HG03354 (cell line): ENCODE measurements around the gene LCE3B.
A peak's percentile ranks its signal among the peaks of the same experiment; 100 is the strongest.
"Not testable (repeated sequence)": the region's sequence is repeated elsewhere in the genome, so short reads cannot be mapped to it uniquely, and the experiment has no call there.

Experiments used
- ATAC-seq: cut with Tn5 transposase; IDR thresholded peaks from one replicate; pipeline ENCODE4 v1.9.1; 2021; ENCODE audit warnings: mild to moderate bottlenecking; ENCODE audit not compliant: unreplicated experiment, poor library complexity, severe bottlenecking

The LCE3B gene

GRCh38 chr1:152613511-152613910, at the start of gene LCE3B:
Gene LCE3B, plus strand, starts transcription at chr1:152613811. Its CDS starts 0 bp downstream, at chr1:152613811.
- ATAC-seq = no peak

GRCh38 chr1:152565115-152565514, 48.5 kb upstream of the LCE3B start:
- ATAC-seq = no peak

- no peak for ATAC-seq
Observed at GRCh38 chr1:152565535-152566215, 47.9 kb upstream of the LCE3B start.

GRCh38 chr1:152566681-152567080, 46.9 kb upstream of the LCE3B start, which contains the start of gene LCE3E:
Gene LCE3E, minus strand, starts transcription at chr1:152566780. Its CDS starts 572 bp downstream, at chr1:152566208.
- ATAC-seq = no peak

GRCh38 chr1:152577168-152577567, 36.4 kb upstream of the LCE3B start:
- no peak for ATAC-seq

- ATAC-seq = not testable (repeated sequence)
Observed at GRCh38 chr1:152579526-152579925, 34.1 kb upstream of the LCE3B start.

- ATAC-seq = no peak
Observed at GRCh38 chr1:152580433-152580832, 33.2 kb upstream of the LCE3B start, which contains the start of gene LCE3D. Gene LCE3D, minus strand, starts transcription at chr1:152580516. Its CDS starts 580 bp downstream, at chr1:152579936.

GRCh38 chr1:152582647-152583046, 31.0 kb upstream of the LCE3B start:
- no peak for ATAC-seq

GRCh38 chr1:152585586-152585985, 28.0 kb upstream of the LCE3B start:
- ATAC-seq = no peak

GRCh38 chr1:152596986-152597385, 16.6 kb upstream of the LCE3B start:
- no peak for ATAC-seq

GRCh38 chr1:152599934-152600333, 13.7 kb upstream of the LCE3B start, which contains the start of gene LCE3C:
Gene LCE3C, plus strand, starts transcription at chr1:152600234. Its CDS starts 498 bp downstream, at chr1:152600732.
- ATAC-seq = no peak

- ATAC-seq = no peak
Observed at GRCh38 chr1:152621993-152622392, 8.4 kb downstream of the LCE3B start.

- no peak for ATAC-seq
Observed at GRCh38 chr1:152622803-152623202, 9.2 kb downstream of the LCE3B start, which contains the start of gene LCE3A. Gene LCE3A, minus strand, starts transcription at chr1:152623103. Its CDS starts 0 bp downstream, at chr1:152623103.

- no peak for ATAC-seq
Observed at GRCh38 chr1:152623203-152623844, 9.7 kb downstream of the LCE3B start.

- no peak for ATAC-seq
Observed at GRCh38 chr1:152626744-152627143, 13.1 kb downstream of the LCE3B start.

GRCh38 chr1:152630596-152630995, 17.0 kb downstream of the LCE3B start:
- no peak for ATAC-seq

GRCh38 chr1:152640351-152640750, 26.7 kb downstream of the LCE3B start:
- ATAC-seq = no peak

- no peak for ATAC-seq
Observed at GRCh38 chr1:152643945-152644344, 30.3 kb downstream of the LCE3B start.

GRCh38 chr1:152645146-152645545, 31.5 kb downstream of the LCE3B start:
- ATAC-seq = no peak

GRCh38 chr1:152646656-152647055, 33.0 kb downstream of the LCE3B start:
- ATAC-seq = no peak

GRCh38 chr1:152654110-152654509, 40.5 kb downstream of the LCE3B start:
- peak; percentile 46 for ATAC-seq
